NCI-H2171 (cell line): ENCODE measurements around the gene IL22RA2.

Experiments used
- DNase-seq: peaks from one replicate; lab custom pipeline; 2025; lab: John Stamatoyannopoulos, UW

The IL22RA2 gene

GRCh38 chr6:137095651-137096238 lies 77.7 kb downstream of the IL22RA2 start:
- no peak for DNase-seq

GRCh38 chr6:137095093-137095492 lies 78.4 kb downstream of the IL22RA2 start:
- DNase-seq = no peak

- peak; percentile 45 for DNase-seq
Measured at GRCh38 chr6:137094411-137095008, 78.9 kb downstream of the IL22RA2 start.
